Fibroblast of skin of right quadriceps (primary cell): ENCODE data around the gene FANCM.
"Not testable (repeated sequence)": the region's sequence is repeated elsewhere in the genome, so short reads cannot be mapped to it uniquely, and the experiment has no call there.

Experiments
- DNase-seq: peaks from one replicate; pipeline ENCODE4 v3.0.0-alpha.2; 2013

Gene FANCM

DNA sequence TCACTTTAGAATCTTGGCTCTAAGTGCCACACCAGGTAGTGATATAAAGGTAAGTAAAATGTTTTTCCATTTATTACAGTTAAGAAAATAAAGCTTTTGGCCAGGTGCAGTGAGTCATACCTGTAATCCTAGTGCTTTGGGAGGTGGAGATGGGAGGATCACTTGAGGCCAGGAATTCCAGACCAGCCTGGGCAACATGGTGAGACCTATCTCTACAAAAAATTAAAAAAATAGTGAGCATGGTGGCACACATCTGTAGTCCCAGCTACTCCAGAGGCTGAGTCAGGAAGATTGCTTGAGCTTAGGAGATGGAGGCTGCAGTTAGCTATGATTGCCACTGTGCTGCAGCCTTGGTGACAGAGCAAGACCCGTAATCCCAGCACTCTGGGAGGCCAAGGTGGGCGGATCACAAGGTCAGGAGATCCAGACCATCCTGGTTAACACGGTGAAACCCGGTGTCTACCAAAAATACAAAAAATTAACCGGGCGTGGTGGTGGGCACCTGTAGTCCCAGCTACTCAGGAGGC lies 5.0 kb downstream of the FANCM start:
- no peak for DNase-seq

- DNase-seq: not testable (repeated sequence)
These were observed 6.4 kb downstream of the FANCM start for GRCh38 chr14:45142083-45142482.

GRCh38 chr14:45144658-45145057 lies 8.9 kb downstream of the FANCM start:
- DNase-seq: no peak

DNA sequence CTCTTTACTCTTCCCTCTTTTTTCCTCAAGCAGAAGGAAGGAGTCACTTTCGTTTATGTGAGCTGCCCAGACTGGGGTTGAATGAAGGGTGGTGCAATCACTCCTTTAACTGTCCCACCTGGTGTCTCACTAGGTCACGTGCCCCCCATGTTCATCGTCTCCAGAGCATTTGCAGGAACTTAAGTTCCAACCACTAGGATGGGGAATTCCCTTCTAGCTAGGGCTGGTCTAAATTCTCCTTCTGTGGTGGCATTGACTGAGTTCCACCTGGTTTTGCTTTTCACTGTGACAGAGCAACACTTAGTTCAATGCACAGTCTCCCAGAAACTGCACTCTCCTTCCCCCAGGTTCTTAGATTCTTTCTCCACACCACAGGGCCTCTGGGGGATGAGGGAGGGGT lies 9.5 kb downstream of the FANCM start:
- DNase-seq: no peak

- DNase-seq: no peak
These were observed 13.9 kb downstream of the FANCM start for GRCh38 chr14:45149602-45150001.

DNA sequence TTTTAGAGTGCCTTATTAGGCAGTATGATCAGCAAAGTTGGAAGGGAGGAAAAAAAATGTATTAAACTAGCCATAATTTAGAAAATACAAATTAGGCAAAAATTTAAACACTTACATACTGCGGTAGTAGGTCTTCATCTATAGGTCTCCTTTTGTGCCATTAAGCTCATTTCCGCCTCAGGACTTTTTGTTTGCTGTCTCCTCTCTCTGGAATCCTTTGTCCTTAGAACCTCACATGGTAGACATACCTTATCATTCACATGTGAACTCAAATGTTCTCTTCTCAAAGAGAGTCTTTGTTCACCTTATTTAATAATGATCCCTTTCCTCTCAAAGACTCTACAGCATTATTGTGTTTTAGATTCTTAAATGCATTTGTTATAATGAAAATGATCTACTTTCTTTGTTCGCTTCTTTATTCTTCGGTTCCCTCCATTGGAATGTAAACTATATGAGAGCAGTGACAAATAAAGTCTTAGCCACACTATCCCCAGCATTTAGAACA lies 14.7 kb downstream of the FANCM start:
- no peak for DNase-seq

DNA sequence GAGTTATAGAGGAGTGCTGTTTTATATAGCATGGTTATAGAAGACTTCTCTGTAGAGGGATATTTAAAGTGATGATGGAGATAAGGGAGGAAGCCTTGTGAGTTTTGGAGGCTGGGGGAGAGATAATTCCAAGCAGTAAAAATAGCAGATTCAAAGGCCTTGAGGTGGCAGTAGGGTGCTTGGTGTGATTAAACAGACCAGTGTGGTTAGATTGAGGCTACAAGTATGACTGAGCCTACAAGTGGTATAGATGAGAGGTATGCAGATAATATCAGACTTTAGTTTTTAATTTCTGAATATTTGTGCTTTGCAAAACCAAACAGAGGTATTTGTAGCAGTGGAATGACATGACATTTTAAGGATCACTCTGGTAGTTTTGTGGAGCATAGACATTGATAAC lies 20.3 kb downstream of the FANCM start:
- peak; percentile 7 for DNase-seq

GRCh38 chr14:45169906-45170305 lies 34.2 kb downstream of the FANCM start:
- no peak for DNase-seq

- DNase-seq: peak; percentile 95
These were observed 41.3 kb downstream of the FANCM start for GRCh38 chr14:45177076-45177475.

DNA sequence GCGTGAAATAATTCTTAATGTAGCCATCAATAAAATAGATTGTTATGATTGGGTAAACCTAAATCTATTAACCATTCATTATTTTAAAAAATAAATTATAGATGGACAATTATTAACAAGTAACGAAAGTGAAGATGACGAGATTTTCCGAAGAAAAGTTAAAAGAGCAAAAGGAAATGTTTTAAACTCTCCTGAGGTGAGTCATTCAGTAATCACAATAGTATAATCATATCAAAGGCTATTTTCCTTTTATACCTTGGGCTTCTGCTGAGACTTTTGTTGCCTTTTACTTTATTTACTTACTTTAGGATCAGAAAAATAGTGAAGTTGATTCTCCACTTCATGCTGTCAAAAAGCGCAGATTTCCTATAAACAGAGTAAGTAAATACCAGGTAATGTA lies 45.6 kb downstream of the FANCM start:
- no peak for DNase-seq

DNA sequence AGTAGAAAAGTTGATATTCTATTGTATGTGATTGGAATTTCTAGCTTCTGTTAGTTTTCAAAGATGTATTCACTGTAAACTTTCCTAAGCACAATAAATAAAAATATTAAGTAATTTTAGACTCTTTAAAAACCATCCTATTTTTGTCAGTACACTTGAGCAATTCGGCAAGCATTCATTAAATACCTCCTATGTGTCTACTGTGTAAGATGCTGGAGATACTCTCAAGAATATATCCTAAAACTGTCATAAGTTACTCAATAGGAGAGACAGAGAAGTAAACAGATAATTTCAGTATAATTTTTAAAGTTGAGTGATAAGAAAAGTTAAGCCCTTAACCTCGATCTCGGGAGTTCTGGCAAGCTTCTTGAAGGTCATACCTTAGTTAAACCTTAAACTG lies 46.1 kb downstream of the FANCM start:
- no peak for DNase-seq

- DNase-seq: peak; percentile 52
These were observed 49.5 kb downstream of the FANCM start for GRCh38 chr14:45185100-45185814.

GRCh38 chr14:45194964-45195363 lies 59.2 kb downstream of the FANCM start:
- no peak for DNase-seq

DNA sequence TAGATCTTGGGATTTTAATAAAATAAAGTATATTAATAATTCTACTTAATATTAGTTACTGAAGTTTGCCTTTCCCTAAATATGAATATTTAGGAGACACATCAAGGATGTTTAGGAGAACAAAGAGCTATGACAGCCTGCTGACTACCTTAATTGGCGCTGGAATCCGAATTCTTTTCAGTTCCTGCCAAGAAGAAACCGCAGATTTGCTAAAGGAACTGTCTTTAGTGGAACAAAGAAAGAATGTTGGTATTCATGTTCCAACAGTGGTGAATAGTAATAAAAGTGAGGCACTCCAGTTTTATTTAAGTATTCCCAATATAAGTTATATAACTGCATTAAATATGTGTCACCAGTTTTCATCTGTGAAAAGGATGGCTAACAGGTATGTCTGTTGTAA lies 62.8 kb downstream of the FANCM start:
- peak; percentile 66 for DNase-seq

DNA sequence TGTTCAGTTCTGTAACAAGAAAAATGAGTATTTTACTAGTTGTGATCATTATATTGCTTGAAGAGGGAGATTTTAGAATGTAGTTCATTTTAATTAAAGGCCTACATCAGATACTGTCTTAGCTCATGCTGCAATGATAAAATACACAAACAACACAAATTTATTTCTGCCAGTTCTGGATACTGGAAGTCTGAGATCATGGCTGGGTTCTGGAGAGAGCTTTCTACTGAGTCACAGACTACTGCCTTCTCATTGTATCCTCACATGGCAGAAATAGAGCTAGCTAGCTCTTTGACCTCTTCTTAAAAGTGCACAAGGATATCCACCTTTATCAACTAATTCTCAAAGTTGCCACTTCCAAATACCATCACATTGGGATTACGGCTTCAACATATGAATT lies 63.5 kb downstream of the FANCM start:
- DNase-seq: peak; percentile 50

- no peak for DNase-seq
These were observed 66.2 kb downstream of the FANCM start for GRCh38 chr14:45201905-45202304.

- no peak for DNase-seq
These were observed 68.5 kb downstream of the FANCM start for GRCh38 chr14:45204241-45204640.

DNA sequence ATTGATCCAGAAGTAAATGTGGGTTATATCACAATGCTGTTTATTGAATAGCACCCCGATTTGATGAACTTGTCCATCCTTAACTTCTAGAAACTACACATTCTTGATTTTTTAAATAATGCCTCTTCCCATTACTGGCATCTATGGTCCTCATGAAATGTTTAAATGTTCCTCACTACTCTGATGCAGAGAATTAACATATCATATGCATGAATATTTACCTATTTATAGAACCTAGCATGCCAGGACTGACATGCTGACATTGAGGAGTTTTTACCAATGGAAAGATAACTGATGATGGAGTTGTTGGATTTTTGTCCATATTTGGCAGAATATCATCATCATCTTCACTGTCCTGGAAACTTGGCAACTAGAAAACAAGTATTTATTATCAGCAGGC lies 74.4 kb downstream of the FANCM start:
- DNase-seq: no peak

- no peak for DNase-seq
These were observed 75.6 kb downstream of the FANCM start for GRCh38 chr14:45211295-45211694.

- DNase-seq: no peak
These were observed 76.5 kb downstream of the FANCM start for GRCh38 chr14:45212231-45212630.

DNA sequence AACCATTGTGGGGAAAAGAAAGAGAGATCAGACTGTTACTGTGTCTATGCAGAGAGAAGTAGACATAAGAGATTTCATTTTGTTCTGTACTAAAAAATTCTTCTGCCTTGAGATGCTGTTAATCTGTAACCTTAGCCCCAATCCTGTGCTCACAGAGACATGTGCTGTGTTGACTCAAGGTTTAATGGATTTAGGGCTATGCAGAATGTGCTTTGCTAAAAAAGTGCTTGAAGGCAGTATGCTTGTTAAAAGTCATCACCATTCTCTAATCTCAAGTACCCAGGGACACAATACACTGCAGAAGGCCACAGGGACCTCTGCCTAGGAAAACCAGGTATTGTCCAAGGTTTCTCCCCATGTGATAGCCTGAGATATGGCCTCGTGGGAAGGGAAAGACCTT lies 78.0 kb downstream of the FANCM start:
- not testable (repeated sequence) for DNase-seq

- not testable (repeated sequence) for DNase-seq
These were observed 78.6 kb downstream of the FANCM start for GRCh38 chr14:45214341-45214740.

- no peak for DNase-seq
These were observed 86.9 kb downstream of the FANCM start for GRCh38 chr14:45222485-45223262.

DNA sequence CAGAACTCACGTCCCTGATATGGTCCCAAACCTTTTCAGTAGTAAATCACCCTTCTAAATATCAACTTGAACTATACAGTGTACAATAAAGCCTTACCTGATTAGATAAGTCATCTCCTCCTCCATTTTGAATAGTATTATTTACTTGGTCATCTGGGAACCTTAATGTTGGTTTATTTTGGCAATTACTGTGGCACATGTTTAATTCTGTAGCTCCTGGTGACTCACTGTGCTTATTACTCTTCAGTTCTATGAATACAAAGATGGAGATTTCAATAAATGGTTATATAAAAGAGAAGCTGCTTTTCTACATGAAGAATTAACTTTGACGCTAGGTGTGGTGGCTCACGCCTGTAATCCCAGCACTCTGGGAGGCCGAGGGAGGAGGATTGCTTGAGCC lies 91.8 kb downstream of the FANCM start:
- no peak for DNase-seq
